Astrocyte (in vitro differentiated cells and primary cell): Measurements from ENCODE around the gene PBX1. TPM values are rescaled to one million over a fixed set of nuclear protein-coding genes. Genes with fewer than 3 reads are reported as not detected.

Source experiments
- DNase-seq: peaks from one replicate; pipeline ENCODE4 v3.0.0-alpha.2; 2010; ENCODE audit warnings: low read depth
- FAIRE-seq: peaks from 2 replicates; lab custom pipeline; 2011; peaks lifted over from hg19 to GRCh38; lab: Jason Lieb, UNC
- H2AFZ ChIP-seq: 2 replicates; pipeline ENCODE4 v1.6.0; 2012; ENCODE audit warnings: low read depth, low read length, inconsistent platforms
- H3K27ac ChIP-seq: 2 replicates; pipeline ENCODE4 v1.5.1; 2011; ENCODE audit warnings: low read depth, low read length, inconsistent platforms
- H3K27me3 ChIP-seq: 2 replicates; pipeline ENCODE4 v1.6.0; 2011; ENCODE audit warnings: low read length, inconsistent platforms; ENCODE audit not compliant: insufficient read depth
- H3K36me3 ChIP-seq: 2 replicates; pipeline ENCODE4 v1.5.1; 2011; ENCODE audit warnings: low read length, inconsistent platforms; ENCODE audit not compliant: insufficient read depth
- H3K4me1 ChIP-seq: 2 replicates; pipeline ENCODE4 v1.5.1; 2011; ENCODE audit warnings: low read length, inconsistent platforms; ENCODE audit not compliant: insufficient read depth
- H3K4me2 ChIP-seq: 2 replicates; pipeline ENCODE4 v1.6.0; 2012; ENCODE audit warnings: low read length, inconsistent platforms
- H3K4me3 ChIP-seq: 2 replicates; pipeline ENCODE4 v1.5.1; 2011; ENCODE audit warnings: low read depth, mild to moderate bottlenecking, low read length, inconsistent platforms; ENCODE audit not compliant: insufficient read depth
- H3K79me2 ChIP-seq: 2 replicates; pipeline ENCODE4 v1.6.0; 2012; ENCODE audit warnings: mild to moderate bottlenecking, low read length, inconsistent platforms; ENCODE audit not compliant: insufficient read depth
- H3K9ac ChIP-seq: 2 replicates; pipeline ENCODE4 v1.6.0; 2012; ENCODE audit warnings: mild to moderate bottlenecking, low read length, inconsistent platforms
- H3K9me3 ChIP-seq: 2 replicates; pipeline ENCODE4 v1.5.1; 2012; ENCODE audit warnings: low read depth, mild to moderate bottlenecking, low read length, inconsistent platforms; ENCODE audit not compliant: insufficient read depth
- H4K20me1 ChIP-seq: 2 replicates; pipeline ENCODE4 v1.6.0; 2012; ENCODE audit warnings: low read length, inconsistent platforms; ENCODE audit not compliant: insufficient read depth
- H3K27ac Mint-ChIP-seq: one replicate; pipeline ENCODE4 v1.8.0; 2021; ENCODE audit warnings: mild to moderate bottlenecking, mixed read lengths; ENCODE audit not compliant: unreplicated experiment
- H3K27me3 Mint-ChIP-seq: one replicate; pipeline ENCODE4 v1.8.0; 2021; ENCODE audit warnings: low read depth, mixed read lengths; ENCODE audit not compliant: unreplicated experiment
- H3K36me3 Mint-ChIP-seq: one replicate; pipeline ENCODE4 v1.8.0; 2021; ENCODE audit warnings: low read depth, mixed read lengths; ENCODE audit not compliant: unreplicated experiment
- H3K4me1 Mint-ChIP-seq: one replicate; pipeline ENCODE4 v1.8.0; 2021; ENCODE audit warnings: low read depth, mixed read lengths; ENCODE audit not compliant: unreplicated experiment
- H3K4me3 Mint-ChIP-seq: one replicate; pipeline ENCODE4 v1.8.0; 2021; ENCODE audit warnings: mild to moderate bottlenecking, moderate library complexity, mixed read lengths; ENCODE audit not compliant: unreplicated experiment
- H3K9me3 Mint-ChIP-seq: one replicate; pipeline ENCODE4 v1.8.0; 2021; ENCODE audit warnings: mild to moderate bottlenecking, mixed read lengths; ENCODE audit not compliant: unreplicated experiment
- CTCF ChIP-seq: IDR thresholded peaks from 2 replicates; pipeline ENCODE4 v1.5.1; 2011; ENCODE audit warnings: low read depth, mild to moderate bottlenecking, inconsistent platforms, low read length, moderate library complexity; ENCODE audit not compliant: insufficient read depth
- EZH2 ChIP-seq: IDR thresholded peaks from 2 replicates; pipeline ENCODE4 v1.6.1; 2012; ENCODE audit warnings: mild to moderate bottlenecking, low read length, inconsistent platforms; ENCODE audit not compliant: insufficient read depth
- total RNA-seq: library from RNA; stranded (reverse); gene quantifications from 2 replicates; pipeline ENCODE4 v1.2.1, GENCODE V29; 2021

PBX1 gene
- total RNA-seq, 1 donor from 2014 or later = 37.2 TPM

GRCh38 chr1:164562061-164562460 is 3.1 kb downstream of the PBX1 start:
- Mint-ChIP-seq H3K27me3 (no peaks in the 10 kb centered on the region), H3K36me3 (peaks cover 2% of the 10 kb centered on the region), H3K27ac (no peak overlapping the region), H3K4me1 (peaks cover 19% of the 10 kb centered on the region), H3K4me3 (peak overlapping the region; percentile 94), H3K9me3 (no peaks in the 10 kb centered on the region)
- H3K79me2 ChIP-seq = peaks cover 68% of the 10 kb centered on the region
- H3K4me1 ChIP-seq = peaks cover 3% of the 10 kb centered on the region
- H3K9me3 ChIP-seq = no peaks in the 10 kb centered on the region
- H3K9ac ChIP-seq = peak overlapping the region; percentile 46
- H2AFZ ChIP-seq = no peak overlapping the region
- FAIRE-seq (no peak), DNase-seq (no peak)
- H3K4me3 ChIP-seq = peak overlapping the region; percentile 31
- no peak for TF ChIP-seq CTCF
- no peak for TF ChIP-seq EZH2
- no peak overlapping the region for H3K27ac ChIP-seq
- H3K4me2 ChIP-seq = peak overlapping the region; percentile 94
- H3K36me3 ChIP-seq = no peaks in the 10 kb centered on the region
- H4K20me1 ChIP-seq = no peaks in the 10 kb centered on the region
- H3K27me3 ChIP-seq = no peaks in the 10 kb centered on the region

- H3K4me1 Mint-ChIP-seq = peaks cover 19% of the 10 kb centered on the region
- Histone ChIP-seq H3K79me2 (peaks cover 71% of the 10 kb centered on the region), H3K9me3 (no peaks in the 10 kb centered on the region), H3K4me1 (peaks cover 3% of the 10 kb centered on the region), H3K27ac (no peak overlapping the region), H3K9ac (peak overlapping the region; percentile 46), H3K4me2 (peak overlapping the region; percentile 94), H2AFZ (no peak overlapping the region), H4K20me1 (no peaks in the 10 kb centered on the region), H3K36me3 (no peaks in the 10 kb centered on the region), H3K27me3 (no peaks in the 10 kb centered on the region), H3K4me3 (peak overlapping the region; percentile 31)
- DNase-seq = peak; percentile 14
- TF ChIP-seq EZH2 (no peak), CTCF (no peak)
- H3K27ac Mint-ChIP-seq = no peak overlapping the region
- peak overlapping the region; percentile 94 for H3K4me3 Mint-ChIP-seq
- no peaks in the 10 kb centered on the region for H3K27me3 Mint-ChIP-seq
- H3K9me3 Mint-ChIP-seq = no peaks in the 10 kb centered on the region
- peaks cover 2% of the 10 kb centered on the region for H3K36me3 Mint-ChIP-seq
- FAIRE-seq = no peak
These were observed 3.5 kb downstream of the PBX1 start for GRCh38 chr1:164562511-164562910.

- Mint-ChIP-seq H3K9me3 (no peaks in the 10 kb centered on the region), H3K4me1 (peaks cover 17% of the 10 kb centered on the region), H3K36me3 (peaks cover 2% of the 10 kb centered on the region), H3K4me3 (peak overlapping the region; percentile 94), H3K27ac (no peak overlapping the region), H3K27me3 (no peaks in the 10 kb centered on the region)
- DNase-seq (no peak), FAIRE-seq (no peak)
- no peaks in the 10 kb centered on the region for H3K27me3 ChIP-seq
- H2AFZ ChIP-seq = no peak overlapping the region
- H3K4me2 ChIP-seq = peak overlapping the region; percentile 94
- peak overlapping the region; percentile 31 for H3K4me3 ChIP-seq
- no peaks in the 10 kb centered on the region for H4K20me1 ChIP-seq
- peaks cover 76% of the 10 kb centered on the region for H3K79me2 ChIP-seq
- no peaks in the 10 kb centered on the region for H3K36me3 ChIP-seq
- no peak for TF ChIP-seq EZH2
- TF ChIP-seq CTCF = no peak
- H3K9ac ChIP-seq = peak overlapping the region; percentile 46
- H3K27ac ChIP-seq = no peak overlapping the region
- peaks cover 3% of the 10 kb centered on the region for H3K4me1 ChIP-seq
- H3K9me3 ChIP-seq = no peaks in the 10 kb centered on the region
These were observed 4.0 kb downstream of the PBX1 start for GRCh38 chr1:164562947-164563520.
